ENCODE results near the gene KCNQ1OT1.

The KCNQ1OT1 gene

GRCh38 chr11:2688381-2689231, 11.2 kb downstream of the KCNQ1OT1 start:
- TF ChIP-seq CTCF (IDR thresholded peaks at IDR 0.05): no peak
- Histone ChIP-seq H3K4me1 (ENCODE audit: control insufficient read depth in 1 of 2, insufficient read depth in 1 of 2, low read depth in 1 of 2, low read length in 1 of 2) (no peaks in the 10 kb centered on the region), H3K9me3 (no peaks in the 10 kb centered on the region), H3K27me3 (no peaks in the 10 kb centered on the region), H3K36me3 (peaks cover 11% of the 10 kb centered on the region), H3K27ac (no peak overlapping the region), H3K4me3 (ENCODE audit: low read depth in 1 of 2, low read length in 1 of 2) (no peak overlapping the region)

- H3K36me3 ChIP-seq: peaks cover 11% of the 10 kb centered on the region
- TF ChIP-seq CTCF (IDR thresholded peaks at IDR 0.05): no peak
- no peak overlapping the region for H3K27ac ChIP-seq
- no peaks in the 10 kb centered on the region for H3K4me1 ChIP-seq (ENCODE audit: control insufficient read depth in 1 of 2, insufficient read depth in 1 of 2, low read depth in 1 of 2, low read length in 1 of 2)
- no peaks in the 10 kb centered on the region for H3K27me3 ChIP-seq
- no peaks in the 10 kb centered on the region for H3K9me3 ChIP-seq
- no peak overlapping the region for H3K4me3 ChIP-seq (ENCODE audit: low read depth in 1 of 2, low read length in 1 of 2)
These were observed 12.0 kb downstream of the KCNQ1OT1 start for GRCh38 chr11:2687782-2688191.

GRCh38 chr11:2687223-2687530, 12.6 kb downstream of the KCNQ1OT1 start:
- Histone ChIP-seq H3K27me3 (no peaks in the 10 kb centered on the region), H3K36me3 (peaks cover 11% of the 10 kb centered on the region), H3K9me3 (no peaks in the 10 kb centered on the region), H3K27ac (no peak overlapping the region), H3K4me3 (ENCODE audit: low read depth in 1 of 2, low read length in 1 of 2) (no peak overlapping the region), H3K4me1 (ENCODE audit: control insufficient read depth in 1 of 2, insufficient read depth in 1 of 2, low read depth in 1 of 2, low read length in 1 of 2) (no peaks in the 10 kb centered on the region)
- no peak for TF ChIP-seq CTCF (IDR thresholded peaks at IDR 0.05)

- Histone ChIP-seq H3K4me3 (ENCODE audit: low read depth in 1 of 2, low read length in 1 of 2) (no peak overlapping the region), H3K9me3 (no peaks in the 10 kb centered on the region), H3K36me3 (peaks cover 11% of the 10 kb centered on the region), H3K4me1 (ENCODE audit: control insufficient read depth in 1 of 2, insufficient read depth in 1 of 2, low read depth in 1 of 2, low read length in 1 of 2) (peaks cover 5% of the 10 kb centered on the region in 2 experiments), H3K27ac (no peak overlapping the region), H3K27me3 (no peaks in the 10 kb centered on the region)
- no peak for TF ChIP-seq CTCF (IDR thresholded peaks at IDR 0.05)
These were observed 13.2 kb downstream of the KCNQ1OT1 start for GRCh38 chr11:2686360-2687222.

GRCh38 chr11:2685566-2686359, 14.0 kb downstream of the KCNQ1OT1 start:
- Histone ChIP-seq H3K36me3 (peaks cover 11% of the 10 kb centered on the region), H3K4me1 (ENCODE audit: control insufficient read depth in 1 of 2, insufficient read depth in 1 of 2, low read depth in 1 of 2, low read length in 1 of 2) (peaks cover 14% of the 10 kb centered on the region in 2 experiments), H3K4me3 (ENCODE audit: low read depth in 1 of 2, low read length in 1 of 2) (no peak overlapping the region), H3K9me3 (no peaks in the 10 kb centered on the region), H3K27me3 (no peaks in the 10 kb centered on the region), H3K27ac (no peak overlapping the region)
- no peak for TF ChIP-seq CTCF (IDR thresholded peaks at IDR 0.05)
